ENCODE data around the gene SLC8B1.
A peak's percentile ranks its signal among the peaks of the same experiment; 100 is the strongest.

Gene SLC8B1

DNA sequence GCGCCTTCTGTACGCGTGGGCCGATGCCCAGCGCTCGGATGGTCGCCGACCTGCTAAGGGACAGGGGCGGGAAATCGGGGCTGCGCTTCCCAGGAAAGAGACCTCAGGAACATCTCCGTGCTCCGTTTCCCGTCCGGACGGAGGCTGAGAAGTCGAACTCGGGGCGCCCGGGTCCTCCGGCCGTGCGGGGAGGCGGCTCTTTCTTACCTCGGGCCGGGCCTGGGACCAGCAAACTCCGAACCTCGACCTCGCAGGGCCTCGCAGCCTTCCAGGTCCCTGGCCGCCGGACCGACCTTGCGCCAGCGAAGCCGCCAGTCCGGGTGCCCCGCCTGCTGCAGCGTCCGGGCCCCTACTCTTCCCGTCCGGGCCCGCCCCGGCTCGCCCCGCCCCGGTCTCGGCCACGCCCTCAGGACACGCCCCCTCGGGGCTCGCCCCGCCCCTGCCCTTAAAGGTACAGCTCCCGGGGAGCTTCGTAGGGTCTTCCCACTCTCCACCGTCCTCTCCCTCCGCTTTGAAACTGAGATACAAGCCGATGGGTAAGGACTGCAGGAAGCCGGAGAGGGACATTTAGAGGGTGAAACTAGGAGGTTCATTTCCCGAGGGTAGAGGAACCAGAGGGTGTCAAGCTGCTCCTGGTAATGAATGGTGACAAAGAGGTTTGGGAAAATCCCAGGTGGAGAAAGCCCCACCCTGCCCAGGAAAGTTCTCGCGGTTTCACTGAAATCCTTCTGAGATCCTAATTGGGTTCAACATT lies at the start of gene SLC8B1:
Gene SLC8B1 (minus strand): TSS at position 324 of the 754 bp plus-strand sequence. CDS start 2,231 bp downstream, outside the sequence.
- peak; percentile 85 for DNase-seq

GRCh38 chr12:113382206-113382605 lies 47.3 kb upstream of the SLC8B1 start:
- DNase-seq, result no peak

DNA sequence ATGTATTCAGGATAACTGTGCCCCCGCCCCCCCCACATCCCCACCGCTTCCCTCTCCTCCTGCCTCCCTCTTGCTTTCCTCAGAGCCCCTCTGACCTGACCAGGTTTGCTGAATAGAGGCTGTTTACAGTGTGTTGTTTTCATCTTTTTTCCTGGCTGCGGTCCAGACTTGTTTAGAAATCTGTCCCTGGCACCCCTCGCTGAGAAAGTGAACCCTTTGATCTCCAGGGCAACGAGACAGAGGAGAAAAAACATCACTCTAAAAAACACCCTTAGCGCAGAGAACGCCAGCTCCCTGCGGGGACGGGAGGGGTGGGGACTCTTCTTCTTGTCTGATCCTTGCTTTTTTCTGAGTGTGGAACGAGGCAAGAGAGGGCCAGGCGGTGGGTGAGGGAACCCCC lies 46.3 kb upstream of the SLC8B1 start:
- no peak for DNase-seq

- DNase-seq, result no peak
Observed at GRCh38 chr12:113378291-113378690, 43.4 kb upstream of the SLC8B1 start.

DNA sequence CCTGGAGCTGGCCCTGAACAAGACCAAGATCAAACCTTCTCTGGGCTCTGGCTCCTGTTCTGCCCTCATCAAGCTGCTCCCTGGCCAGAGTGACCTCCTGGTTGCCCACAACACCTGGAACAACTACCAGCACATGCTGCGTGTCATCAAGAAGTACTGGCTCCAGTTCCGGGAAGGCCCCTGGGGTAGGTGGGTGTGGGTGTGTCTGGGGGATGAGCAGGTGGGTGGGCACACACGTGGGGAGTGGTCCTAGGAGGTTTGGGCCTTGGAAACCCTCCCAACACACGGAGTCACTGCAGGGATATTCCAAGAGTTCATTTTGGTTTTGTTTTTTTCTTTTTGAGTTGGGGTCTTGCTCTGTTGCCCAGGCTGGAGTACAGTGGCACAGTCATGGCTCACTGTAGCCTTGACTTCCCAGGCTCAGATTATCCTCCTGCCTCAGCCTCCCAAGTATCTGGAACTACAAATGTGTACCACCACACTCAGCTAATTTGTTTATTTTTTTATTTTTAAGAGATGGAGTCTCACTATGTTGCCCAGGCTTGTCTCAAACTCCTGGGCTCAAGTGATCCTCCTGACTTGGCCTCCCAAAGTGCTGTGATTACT lies 40.0 kb upstream of the SLC8B1 start:
- no peak for DNase-seq

GRCh38 chr12:113373969-113374368 lies 39.1 kb upstream of the SLC8B1 start:
- no peak for DNase-seq

DNA sequence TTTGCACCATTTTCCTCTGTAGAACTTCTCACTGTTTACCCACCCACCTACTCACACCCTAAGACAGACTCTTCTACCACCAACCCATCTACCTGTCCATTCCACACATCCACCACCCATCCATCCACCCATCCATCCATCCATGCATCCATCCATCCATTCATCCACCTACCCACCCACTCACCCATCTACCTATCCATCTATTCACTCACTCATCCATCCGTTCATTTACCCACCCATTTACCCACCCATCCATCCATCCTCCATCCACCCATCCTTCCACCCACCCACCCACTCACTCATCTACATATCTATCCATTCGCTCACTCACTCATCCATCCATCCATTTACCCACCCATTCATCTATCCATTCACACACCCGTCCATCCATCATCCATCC lies 38.5 kb upstream of the SLC8B1 start:
- no peak for DNase-seq

DNA sequence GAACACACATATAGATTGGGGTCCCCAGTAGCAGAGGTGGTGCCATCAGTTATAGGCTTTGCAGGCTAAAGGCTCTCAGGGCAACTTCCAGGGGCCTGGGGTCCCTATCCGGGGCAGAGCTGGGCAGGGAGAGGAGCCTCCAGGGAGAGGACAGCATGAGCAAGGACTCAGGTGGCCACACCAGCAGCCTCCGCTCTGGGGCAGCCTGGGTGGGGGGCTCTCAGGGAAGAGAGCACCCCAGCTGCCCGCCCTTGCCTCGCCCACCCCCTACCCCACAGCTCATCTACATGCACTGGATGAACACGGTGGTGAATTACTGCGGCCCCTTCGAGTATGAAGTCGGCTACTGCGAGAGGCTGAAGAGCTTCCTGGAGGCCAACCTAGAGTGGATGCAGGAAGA lies 37.5 kb upstream of the SLC8B1 start:
- no peak for DNase-seq

DNA sequence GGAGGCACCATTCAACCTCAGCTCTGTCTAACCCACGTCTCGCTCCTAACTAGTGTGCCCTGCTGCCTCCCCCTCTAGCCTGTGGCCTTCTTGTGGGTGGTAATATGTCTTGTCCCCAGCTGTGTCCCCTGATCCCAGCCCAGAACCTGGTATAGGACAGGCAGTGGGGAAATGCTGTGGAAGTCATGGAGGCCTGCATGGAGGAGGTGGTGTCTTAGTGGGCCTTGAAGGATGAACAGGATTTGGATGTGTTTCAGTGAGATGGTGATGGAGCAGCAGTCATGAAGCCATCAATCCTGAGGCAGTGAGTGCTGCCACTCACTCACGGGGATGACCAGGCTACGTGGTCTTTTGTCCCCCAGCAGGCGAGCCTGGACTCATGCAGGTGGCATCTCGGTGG lies 36.9 kb upstream of the SLC8B1 start:
- DNase-seq, result no peak

GRCh38 chr12:113370923-113371682 lies 36.2 kb upstream of the SLC8B1 start:
- no peak for DNase-seq

DNA sequence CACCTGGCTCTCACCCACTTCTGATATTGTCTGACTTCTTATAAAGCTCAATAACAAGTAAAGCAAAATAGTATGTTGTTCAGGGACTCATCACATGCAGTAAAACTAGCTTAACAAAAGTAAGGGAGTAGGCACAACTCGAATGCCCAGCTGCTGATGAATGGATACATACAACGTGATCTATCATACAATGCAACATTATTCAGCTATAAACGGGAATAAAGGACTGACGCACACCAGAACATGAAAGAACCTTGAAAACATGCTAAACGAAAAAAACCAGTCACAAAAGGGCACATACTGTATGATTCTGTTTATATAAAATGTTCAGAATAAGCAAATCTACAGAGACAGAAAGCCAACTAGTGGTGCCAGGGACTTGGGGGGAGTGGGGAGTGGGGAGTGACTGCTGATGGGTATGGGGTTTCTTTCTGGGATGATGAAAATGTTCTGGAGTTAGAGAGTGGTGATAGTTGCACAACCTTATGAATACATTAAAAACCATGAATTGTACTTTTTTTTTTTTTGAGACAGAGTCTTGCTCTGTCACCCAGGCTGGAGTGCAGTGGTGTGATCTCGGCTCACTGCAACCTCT lies 34.6 kb upstream of the SLC8B1 start:
- DNase-seq, result no peak

DNA sequence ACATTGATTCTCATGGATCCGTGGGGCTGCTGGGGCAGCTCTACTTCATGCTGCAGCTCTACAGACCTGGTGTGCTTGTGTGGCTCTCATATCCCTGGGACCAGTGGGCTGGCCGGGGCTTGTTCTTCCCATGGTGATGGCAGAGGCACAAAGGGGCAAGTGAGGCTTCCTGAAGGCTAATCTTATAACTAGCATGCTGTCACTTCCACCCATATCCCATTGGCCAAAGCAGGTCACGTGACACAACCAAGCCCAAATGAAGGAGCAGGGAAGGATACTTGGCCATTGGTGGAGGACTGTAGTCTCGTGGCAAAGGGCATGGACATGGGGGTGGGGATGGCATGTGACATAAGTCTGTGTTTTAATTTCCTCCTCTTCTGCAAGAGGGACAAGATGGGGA lies 33.4 kb upstream of the SLC8B1 start:
- DNase-seq, result no peak

- DNase-seq, result no peak
Observed at GRCh38 chr12:113366827-113367226, 31.9 kb upstream of the SLC8B1 start.

DNA sequence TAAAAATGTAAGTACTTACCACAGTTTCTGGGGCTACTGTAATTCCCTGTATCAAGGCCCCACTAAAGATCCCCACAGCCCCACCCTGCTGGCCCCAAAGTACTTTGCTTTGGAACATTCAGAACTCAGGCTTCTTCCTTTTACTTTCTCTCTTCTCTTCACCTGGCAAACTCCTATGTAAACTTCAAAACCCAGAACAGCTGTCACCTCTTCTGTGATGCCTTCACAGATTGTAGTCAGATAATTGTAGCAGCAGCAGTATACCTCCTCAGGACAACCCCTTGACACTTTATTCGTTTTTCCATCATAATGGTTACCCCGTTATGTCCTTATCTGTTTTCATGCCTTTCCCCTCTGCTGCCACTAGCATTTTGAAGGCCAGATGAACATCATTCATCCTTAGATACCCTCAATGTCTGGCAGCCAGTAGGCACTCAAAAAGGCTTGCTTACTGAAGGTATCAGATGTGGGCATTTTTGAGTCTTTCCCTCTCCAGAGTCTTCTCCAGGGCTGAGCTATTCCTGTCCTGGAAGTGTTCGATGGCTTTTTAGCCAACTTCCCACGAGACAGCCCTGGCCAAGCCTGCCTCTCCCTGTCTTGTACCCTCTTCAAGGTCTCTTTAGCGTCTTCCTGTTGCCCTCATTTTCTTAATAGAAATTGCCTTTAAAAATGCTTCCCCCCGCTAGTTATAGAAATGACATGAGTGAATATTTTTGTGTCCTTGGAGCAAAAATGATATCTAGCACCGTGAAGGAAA lies 30.9 kb upstream of the SLC8B1 start:
- no peak for DNase-seq

DNA sequence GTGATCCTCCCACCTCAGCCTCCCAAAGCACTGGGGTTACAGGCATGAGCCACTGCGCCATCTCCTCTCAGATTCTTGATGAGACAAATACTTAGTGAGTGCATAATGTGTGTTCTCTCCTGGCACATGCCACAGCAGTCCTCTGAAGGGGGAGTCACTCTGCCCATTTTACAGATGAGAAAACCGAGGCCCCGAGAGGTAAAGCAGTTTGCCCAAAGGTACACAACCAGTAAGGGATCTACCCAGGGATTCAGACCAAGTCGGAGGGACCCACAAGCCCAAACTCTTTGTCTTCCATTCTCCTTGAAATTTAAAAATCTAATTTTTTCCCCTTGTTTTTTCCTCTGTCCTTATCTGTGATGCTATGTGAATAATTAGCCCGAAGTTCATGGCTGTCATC lies 29.8 kb upstream of the SLC8B1 start:
- no peak for DNase-seq

DNA sequence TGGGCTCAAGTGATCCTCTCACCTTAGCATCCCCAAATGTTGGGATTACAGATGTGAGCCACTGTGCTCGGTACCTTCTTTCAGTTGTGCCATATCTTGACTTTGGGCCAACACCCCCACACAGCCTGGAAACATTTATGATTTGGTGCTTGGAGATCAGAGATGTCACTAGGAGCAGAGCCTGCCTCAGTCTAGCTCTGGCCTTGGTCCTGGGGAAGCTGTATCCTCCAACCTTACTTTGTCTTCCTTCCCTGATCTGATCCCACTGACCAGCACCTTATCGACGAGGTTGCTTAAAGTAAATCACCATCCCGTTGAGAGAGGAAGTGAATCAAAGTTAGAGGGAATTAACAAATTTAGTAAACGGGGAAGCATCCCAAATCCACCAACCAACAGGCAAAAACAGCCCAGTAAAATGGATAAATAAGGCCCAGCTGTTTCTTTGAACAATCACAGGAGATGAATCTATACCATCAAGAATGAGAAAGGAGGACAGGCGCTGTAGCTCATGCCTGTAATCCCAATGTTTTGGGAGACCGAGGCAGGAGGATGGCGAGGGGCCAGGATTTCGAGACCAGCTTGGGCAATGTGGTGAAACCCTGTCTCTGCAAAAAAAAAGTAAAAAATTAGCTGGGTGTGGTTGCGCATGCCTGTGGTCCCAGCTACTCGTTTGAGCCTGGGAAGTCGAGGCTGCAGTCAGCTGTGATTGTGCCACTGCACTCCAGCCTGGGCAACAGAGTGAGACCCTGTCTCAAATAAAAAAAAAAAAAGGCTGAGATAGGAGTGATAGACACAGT lies 26.9 kb upstream of the SLC8B1 start:
- no peak for DNase-seq

DNA sequence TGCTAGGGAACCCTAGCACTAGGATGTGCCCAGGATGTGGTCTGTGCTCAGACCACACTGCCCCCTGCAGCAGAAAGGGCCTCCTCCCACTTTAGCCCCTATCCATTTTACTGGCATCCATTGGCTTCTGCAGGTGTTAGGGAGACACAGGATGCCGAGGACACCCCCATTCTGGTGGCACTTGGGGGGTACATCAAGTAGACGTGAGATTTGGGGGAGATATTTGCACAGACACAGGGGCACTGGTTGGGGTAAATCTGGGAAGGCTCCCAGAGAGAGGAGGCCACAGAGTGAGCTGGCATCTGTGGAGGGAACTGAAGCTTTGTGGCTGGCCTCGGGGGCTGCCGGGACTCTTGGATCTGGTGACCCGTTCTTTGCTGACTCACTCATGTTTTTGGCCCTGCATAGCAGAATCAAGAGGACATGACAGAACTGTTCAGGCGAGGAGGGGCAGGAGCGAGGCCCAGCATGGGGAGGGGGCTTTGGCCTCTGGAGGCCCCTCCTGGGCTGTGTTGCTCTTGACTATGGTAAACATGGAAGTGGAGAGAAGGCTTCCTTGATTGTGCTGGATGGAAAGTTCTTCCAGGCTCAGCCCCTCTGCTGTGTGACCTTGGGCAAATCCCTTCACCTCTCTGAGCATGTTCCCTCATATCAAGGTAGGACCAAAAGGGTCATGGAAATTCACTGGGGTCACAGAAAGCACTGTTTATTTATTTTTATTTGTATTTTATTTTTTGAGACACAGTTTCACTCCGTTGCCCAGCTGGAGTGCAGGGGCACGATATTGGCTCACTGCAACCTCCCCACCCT lies 25.2 kb upstream of the SLC8B1 start:
- no peak for DNase-seq

DNA sequence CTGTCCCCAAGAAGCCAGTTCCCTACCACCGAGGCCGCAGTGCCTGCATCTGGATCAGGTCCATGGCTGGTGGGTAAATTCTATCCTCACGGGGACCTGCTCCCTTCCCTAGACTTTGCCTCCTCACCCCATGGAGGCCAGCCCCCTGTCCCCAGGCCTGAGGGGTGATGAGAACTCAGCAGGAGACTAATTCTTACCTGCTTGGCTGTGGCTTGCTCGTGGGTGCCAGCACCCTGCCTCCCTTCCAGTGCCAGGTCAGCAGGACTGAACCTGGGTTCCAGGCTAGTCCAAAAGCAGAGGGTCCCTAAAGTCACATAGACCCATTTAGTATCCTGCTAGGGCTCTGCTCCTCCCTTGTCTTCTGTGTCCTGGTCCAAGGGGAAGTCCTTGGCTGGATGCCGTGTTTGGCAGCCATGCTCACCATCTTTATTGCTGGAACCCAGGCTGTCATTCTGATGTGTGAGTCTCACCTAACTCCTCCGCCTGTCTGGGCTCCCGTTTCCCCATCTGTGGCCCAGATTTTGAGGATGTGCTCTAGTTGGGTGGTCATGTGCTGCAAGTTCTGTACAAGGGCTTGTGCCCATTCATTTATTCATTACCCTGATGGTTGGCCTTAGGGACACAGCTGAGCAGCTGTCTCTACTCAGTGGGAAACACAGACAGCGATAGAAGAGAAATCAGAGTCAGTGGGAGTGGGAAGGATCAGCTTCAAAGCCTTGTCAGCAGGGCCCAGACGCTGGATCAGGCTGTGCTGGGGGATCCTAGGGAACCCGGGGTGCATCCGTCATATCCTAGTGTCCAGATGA lies 24.4 kb upstream of the SLC8B1 start:
- DNase-seq, result no peak

DNA sequence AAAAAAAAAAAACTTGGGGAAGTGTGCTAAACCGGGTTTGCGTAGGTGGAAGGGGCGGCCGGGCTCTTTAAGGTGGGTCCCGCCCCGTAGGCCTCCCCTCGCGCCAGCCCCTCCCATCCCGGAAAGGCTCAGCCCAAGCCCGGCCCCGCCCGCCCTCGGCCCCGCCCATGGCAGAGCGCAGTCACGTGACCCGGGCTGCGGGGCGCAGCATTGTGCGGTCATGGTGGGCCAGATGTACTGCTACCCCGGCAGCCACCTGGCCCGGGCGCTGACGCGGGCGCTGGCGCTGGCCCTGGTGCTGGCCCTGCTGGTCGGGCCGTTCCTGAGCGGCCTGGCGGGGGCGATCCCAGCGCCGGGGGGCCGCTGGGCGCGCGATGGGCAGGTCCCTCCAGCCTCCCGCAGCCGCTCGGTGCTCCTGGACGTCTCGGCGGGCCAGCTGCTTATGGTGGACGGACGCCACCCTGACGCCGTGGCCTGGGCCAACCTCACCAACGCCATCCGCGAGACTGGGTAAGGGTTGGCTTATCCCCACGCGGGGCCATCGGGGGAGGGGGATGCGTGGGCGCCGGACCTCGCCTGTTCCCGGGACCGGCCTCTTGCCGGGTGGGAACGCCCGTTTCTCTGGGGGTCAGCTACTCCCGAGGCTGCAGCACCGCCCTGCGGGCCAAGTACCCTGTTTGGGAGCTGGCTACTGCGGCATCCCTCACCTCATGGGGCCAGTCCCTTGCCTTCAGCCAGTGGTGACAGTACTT lies 23.6 kb upstream of the SLC8B1 start, which contains the start of gene PLBD2:
Gene PLBD2 (plus strand): TSS at position 207 of the 752 bp plus-strand sequence. CDS start 14 bp downstream, at position 221.
- DNase-seq, result peak; percentile 94
